ENCODE measurements around the gene MYRIP. TPM values are rescaled to one million over a fixed set of nuclear protein-coding genes. Genes with fewer than 3 reads are reported as not detected.

MYRIP gene
- total and polyA plus RNA-seq, 10 of the 15 experiments (the other 5 are each of a cell fraction or from before 2014, with no cell fraction given) = 0.03 to 0.08 (median 0.04) TPM; not detected in 6

GRCh38 chr3:40022297-40022827, 213.0 kb downstream of the MYRIP start:
- peaks cover 0 to 2% of the 10 kb centered on the region in 2 experiments; a peak in 1 of 4 replicates for H3K27me3 ChIP-seq (replicated peaks in 1 of 2; ENCODE audit: control insufficient read depth in 2 of 2, insufficient read depth in 2 of 2, low read length in 1 of 2)
- no peak overlapping the region for H2AFZ ChIP-seq (ENCODE audit: control insufficient read depth, low read depth, low read length)
- H3K9ac ChIP-seq (ENCODE audit: control insufficient read depth, insufficient read depth, low read length) = no peak overlapping the region
- 0% methylated on average over 4 of the region's 4 CpGs for WGBS (ENCODE audit: insufficient coverage, insufficient replicate concordance, low lambda C conversion rate, missing lambda C conversion rate)
- ChIA-PET RAD21 (ENCODE audit: unreplicated experiment) (no interaction called here), SMC1A (ENCODE audit: uncharacterized antibody, unreplicated experiment) (no interaction called here), CTCF (no interaction called here), POLR2A (no interaction called here)
- ATAC-seq = no peak
- TF ChIP-seq E4F1 (IDR thresholded peaks at IDR 0.05; ENCODE audit: borderline replicate concordance, partially characterized antibody) = no peak
- no peak for TF ChIP-seq EP300 (IDR thresholded peaks at IDR 0.05; ENCODE audit: borderline replicate concordance in 1 of 2, control insufficient read depth in 1 of 2, low read depth in 2 of 2, low read length in 2 of 2)
- TF ChIP-seq ZNF207 (IDR thresholded peaks at IDR 0.05; ENCODE audit: borderline replicate concordance) = no peak
- TF ChIP-seq BCL11A (IDR thresholded peaks at IDR 0.05; ENCODE audit: low read depth, low read length) = no peak
- TF ChIP-seq ETV6 (conservative IDR thresholded peaks at IDR 0.05 in 1 of 2, IDR thresholded peaks at IDR 0.05 in 1 of 2; ENCODE audit: borderline replicate concordance in 1 of 2, low read depth in 1 of 2) = no peak
- no peaks in the 10 kb centered on the region for H3K79me2 ChIP-seq (ENCODE audit: control insufficient read depth, insufficient read depth, low read length)
- H3K4me3 ChIP-seq = no peak overlapping the region
- in situ Hi-C loops (cut with MboI) (no loop called here), intact Hi-C loops (cut with micrococcal nuclease; ENCODE audit: unreplicated experiment) (no loop called here)
- H4K20me1 ChIP-seq (ENCODE audit: control insufficient read depth, insufficient read depth) = no peaks in the 10 kb centered on the region
- H3K4me1 ChIP-seq (ENCODE audit: control insufficient read depth, insufficient read depth, low read length) = no peaks in the 10 kb centered on the region
- H3K4me2 ChIP-seq (ENCODE audit: control insufficient read depth, insufficient read depth) = no peak overlapping the region
- H3K9me3 ChIP-seq (replicated peaks; ENCODE audit: control insufficient read depth, insufficient read depth, low read length) = no peaks in the 10 kb centered on the region
- H3K27ac ChIP-seq (ENCODE audit: control insufficient read depth, insufficient read depth) = no peak overlapping the region
- BruUV-seq (replicated peaks) = no TSS peak
- no peak for DNase-seq (ENCODE audit: low read depth, low spot score)
- no peaks in the 10 kb centered on the region for H3K36me3 ChIP-seq (ENCODE audit: control insufficient read depth in 2 of 2, insufficient read depth in 2 of 2, low read length in 1 of 2)
- FAIRE-seq = no peak

All from GM12878 (cell line).